WTC11 (cell line): ENCODE data around the gene CHN1.

Experiments
- CREM ChIP-seq: sonication (generic); formaldehyde crosslinking; IDR thresholded peaks from 2 replicates; pipeline ENCODE4 v1.8.1; 2022; ENCODE audit warnings: mild to moderate bottlenecking, missing genetic modification reagents, moderate library complexity
- FOXK1 ChIP-seq: sonication (generic); formaldehyde crosslinking; IDR thresholded peaks from 2 replicates; pipeline ENCODE4 v1.8.0; 2022; ENCODE audit warnings: mild to moderate bottlenecking, moderate library complexity, missing genetic modification reagents
- MLX ChIP-seq: sonication (generic); formaldehyde crosslinking; IDR thresholded peaks from 2 replicates; pipeline ENCODE4 v1.8.1; 2023; ENCODE audit warnings: mild to moderate bottlenecking, missing genetic modification reagents, moderate library complexity
- NR1H2 ChIP-seq: sonication (generic); formaldehyde crosslinking; IDR thresholded peaks from 2 replicates; pipeline ENCODE4 v1.9.0; 2021; ENCODE audit warnings: mild to moderate bottlenecking, moderate library complexity, missing genetic modification reagents
- NR2C2 ChIP-seq: sonication (generic); formaldehyde crosslinking; IDR thresholded peaks from 2 replicates; pipeline ENCODE4 v1.8.0; 2022; ENCODE audit warnings: mild to moderate bottlenecking, missing genetic modification reagents
- SMAD4 ChIP-seq: sonication (generic); formaldehyde crosslinking; IDR thresholded peaks from 2 replicates; pipeline ENCODE4 v1.8.0; 2022; ENCODE audit warnings: mild to moderate bottlenecking, missing genetic modification reagents
- ZNF423 ChIP-seq: fragments of 250-450 bp; sonication (Bioruptor Pico); IDR thresholded peaks from 2 replicates; pipeline ENCODE4 v2.1.2; 2022; ENCODE audit warnings: mild to moderate bottlenecking, moderate library complexity
- TF ChIP-seq, protein P1 (sequence below): fragments of 200-600 bp; IDR thresholded peaks from 2 replicates; pipeline ENCODE4 v1.8.0; 2022; ENCODE audit warnings: antibody characterized with exemption
- TF ChIP-seq, protein P2 (sequence below): fragments of 250-450 bp; sonication (Bioruptor Pico); IDR thresholded peaks from 2 replicates; pipeline ENCODE4 v1.9.0; 2021; ENCODE audit warnings: mild to moderate bottlenecking

- TF ChIP-seq, protein P1, sequence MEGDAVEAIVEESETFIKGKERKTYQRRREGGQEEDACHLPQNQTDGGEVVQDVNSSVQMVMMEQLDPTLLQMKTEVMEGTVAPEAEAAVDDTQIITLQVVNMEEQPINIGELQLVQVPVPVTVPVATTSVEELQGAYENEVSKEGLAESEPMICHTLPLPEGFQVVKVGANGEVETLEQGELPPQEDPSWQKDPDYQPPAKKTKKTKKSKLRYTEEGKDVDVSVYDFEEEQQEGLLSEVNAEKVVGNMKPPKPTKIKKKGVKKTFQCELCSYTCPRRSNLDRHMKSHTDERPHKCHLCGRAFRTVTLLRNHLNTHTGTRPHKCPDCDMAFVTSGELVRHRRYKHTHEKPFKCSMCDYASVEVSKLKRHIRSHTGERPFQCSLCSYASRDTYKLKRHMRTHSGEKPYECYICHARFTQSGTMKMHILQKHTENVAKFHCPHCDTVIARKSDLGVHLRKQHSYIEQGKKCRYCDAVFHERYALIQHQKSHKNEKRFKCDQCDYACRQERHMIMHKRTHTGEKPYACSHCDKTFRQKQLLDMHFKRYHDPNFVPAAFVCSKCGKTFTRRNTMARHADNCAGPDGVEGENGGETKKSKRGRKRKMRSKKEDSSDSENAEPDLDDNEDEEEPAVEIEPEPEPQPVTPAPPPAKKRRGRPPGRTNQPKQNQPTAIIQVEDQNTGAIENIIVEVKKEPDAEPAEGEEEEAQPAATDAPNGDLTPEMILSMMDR: no peak
- TF ChIP-seq ZNF423 (CRISPR knock-in tag) (no peak), SMAD4 (no peak), FOXK1 (no peak), NR2C2 (no peak), CREM (CRISPR knock-in tag) (no peak), MLX (CRISPR knock-in tag) (no peak), NR1H2 (CRISPR knock-in tag) (no peak)
- TF ChIP-seq, protein P2, sequence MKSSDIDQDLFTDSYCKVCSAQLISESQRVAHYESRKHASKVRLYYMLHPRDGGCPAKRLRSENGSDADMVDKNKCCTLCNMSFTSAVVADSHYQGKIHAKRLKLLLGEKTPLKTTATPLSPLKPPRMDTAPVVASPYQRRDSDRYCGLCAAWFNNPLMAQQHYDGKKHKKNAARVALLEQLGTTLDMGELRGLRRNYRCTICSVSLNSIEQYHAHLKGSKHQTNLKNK: no peak
These were observed 171.4 kb downstream of the CHN1 start for GRCh38 chr2:174833737-174834136.
